ENCODE measurements around the gene PDCD1.

Gene PDCD1

DNA sequence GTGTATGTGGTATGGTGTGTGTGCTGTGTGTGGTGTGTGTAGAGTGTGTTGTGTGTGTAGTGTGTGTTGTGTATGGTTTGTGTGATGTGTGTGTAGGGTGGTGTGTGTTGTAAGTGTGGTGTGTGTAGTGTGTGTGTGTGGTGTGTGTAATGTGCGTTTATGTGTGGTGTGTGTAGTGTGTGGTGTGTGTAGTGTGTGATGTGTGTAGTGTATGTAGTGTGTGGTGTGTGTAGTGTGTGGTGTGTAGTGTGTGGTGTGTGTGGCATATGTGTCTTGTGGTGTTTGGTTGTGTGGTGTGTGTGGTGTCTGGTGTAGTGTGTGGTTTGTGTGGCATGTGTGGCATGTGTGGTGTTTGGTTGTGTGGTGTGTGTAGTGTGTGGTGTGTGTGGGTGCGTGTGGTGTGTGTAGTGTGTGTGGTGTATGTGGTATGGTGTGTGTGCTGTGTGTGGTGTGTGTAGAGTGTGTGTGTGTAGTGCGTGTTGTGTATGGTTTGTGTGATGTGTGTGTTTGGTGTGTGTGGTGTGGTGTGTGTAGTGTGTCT is 6.8 kb upstream of the PDCD1 start:
- no peak for DNase-seq

DNA sequence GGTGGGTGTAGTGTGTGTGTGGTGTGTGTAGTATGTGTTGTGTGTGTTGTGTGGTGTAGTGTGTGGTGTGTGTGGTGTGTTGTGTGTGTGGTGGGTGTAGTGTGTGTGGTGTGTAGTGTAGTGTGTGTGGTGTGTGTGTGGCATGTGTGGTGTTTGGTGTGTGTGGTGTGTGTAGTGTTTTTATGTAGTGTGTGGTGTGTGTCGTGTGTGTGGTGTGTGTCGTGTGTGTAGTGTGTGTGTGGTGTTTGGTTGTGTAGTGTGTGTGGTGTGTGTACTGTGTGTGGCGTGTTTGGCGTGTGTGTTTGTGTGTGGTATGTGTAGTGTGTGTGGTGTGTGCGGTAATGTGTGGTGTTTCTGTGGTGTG is 6.1 kb upstream of the PDCD1 start:
- DNase-seq = no peak

DNA sequence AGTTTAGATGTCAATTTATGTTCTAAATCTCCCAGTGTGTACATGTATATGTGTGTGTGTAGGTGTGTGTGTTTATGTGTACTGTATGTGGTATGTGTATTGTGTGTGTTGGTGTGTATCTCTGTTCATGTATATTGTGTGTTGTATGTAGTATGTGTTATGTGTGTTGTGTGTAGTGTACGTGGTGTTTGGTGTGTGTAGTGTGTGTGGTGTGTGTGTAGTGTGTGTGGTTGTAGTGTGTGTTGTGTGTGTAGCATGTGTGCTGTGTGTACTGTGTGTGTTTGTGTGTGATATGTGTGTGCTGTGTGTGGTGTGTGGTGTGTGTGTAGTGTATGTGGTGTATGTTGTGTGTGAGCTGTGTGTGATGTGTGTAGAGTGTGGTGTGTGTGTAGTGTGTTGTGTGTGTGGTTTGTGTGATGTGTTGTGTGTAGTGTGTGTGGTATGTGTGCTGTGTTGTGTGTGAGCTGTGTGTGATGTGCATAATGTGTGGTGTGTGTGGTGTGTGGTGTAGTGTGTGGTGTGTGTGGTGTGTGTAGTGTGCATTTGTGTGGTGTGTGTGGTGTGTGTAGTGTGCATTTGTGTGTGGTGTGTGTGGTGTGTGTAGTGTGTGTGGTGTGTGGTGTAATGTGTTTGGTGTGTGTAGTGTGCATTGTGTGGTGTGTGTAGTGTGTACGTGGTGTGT is 5.6 kb upstream of the PDCD1 start:
- DNase-seq = no peak

DNA sequence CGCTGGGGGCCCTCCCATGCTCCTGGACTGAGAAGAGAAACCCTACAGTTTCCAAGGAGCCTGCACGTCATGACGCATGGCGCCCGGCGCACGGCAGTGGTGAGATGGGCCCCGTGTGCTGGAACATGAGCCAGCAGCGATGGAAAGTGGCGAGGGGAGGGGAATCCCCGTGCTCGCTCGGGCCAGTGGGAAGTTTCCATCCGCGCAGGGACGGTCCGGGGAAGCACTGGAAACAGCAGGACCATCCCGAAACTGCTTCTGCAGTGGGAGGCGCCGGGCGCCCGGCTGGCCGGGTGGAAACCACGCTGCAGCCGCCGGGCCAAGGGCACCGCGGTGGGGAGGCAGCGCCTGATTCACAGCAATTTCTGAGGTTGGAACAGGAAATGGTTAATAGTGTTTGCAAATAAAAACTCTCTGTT is 4.9 kb upstream of the PDCD1 start:
- no peak for DNase-seq

DNA sequence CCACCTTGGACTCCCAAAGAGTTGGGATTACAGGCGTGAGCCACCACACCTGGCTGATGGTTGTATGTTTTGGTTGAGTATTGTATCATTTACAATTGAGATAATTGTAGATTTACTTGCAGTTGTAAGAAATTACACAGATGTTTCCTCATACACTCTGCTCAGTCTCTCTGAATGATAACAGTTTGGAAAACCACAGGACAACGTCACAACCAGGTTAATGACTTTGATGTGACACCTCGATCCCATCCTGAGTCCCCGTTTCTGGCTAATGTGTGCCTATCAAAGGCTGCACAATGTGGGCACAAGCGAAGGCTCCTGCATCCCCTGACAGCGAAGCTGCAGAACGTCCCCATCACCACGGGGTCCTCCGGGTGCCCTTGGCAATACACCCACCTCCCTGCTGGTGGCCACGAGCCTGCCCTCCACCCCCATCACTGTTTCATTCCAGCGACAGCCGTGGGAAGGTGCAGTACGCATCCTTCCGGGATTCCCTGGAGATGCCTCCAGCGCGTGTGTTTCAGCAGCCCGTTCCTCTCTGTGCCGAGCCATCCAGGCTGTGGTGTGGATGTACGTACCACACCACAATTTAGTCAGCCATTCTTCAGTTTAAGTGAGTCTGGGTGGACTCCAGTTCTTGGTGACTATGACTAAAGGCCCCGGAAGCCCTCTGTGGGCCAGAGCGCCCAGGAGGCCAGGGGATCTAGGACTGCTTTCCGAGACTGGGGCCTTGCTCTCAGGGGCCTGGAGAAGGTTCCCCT is 4.3 kb upstream of the PDCD1 start:
- no peak for DNase-seq

DNA sequence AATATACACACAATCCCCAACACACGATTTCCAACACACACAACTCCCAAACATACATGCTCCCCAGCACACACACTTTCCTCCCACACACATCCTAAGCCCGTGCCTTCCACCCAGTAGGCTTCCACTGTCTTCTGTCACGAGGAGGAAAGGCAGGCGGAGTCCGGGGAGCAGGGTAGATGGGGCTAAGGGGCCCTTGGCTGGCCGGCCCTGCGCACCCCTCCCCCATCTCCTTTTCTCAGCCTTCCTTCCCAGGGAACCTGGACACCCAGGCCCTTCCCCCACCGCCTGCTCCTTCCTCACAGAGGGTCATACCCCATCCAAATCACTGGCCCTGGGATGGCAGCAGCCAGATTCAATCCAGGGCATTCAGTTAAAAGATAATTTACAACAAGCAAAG is 3.4 kb upstream of the PDCD1 start:
- DNase-seq = no peak

DNA sequence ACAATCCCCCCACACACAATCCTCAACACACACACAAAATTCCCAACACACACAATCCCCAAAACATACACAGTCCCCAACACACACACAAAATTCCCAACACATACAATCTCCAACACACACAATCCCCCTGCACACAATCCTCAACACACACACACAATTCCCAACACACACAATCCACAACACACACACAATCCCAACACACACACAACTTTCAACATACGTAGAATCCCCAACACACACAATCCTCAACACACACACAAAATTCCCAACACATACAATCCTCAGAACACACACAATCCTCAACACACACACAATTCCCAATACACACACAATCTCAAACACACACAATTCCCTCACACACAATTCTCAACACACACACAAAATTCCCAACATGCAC is 2.6 kb upstream of the PDCD1 start:
- no peak for DNase-seq

DNA sequence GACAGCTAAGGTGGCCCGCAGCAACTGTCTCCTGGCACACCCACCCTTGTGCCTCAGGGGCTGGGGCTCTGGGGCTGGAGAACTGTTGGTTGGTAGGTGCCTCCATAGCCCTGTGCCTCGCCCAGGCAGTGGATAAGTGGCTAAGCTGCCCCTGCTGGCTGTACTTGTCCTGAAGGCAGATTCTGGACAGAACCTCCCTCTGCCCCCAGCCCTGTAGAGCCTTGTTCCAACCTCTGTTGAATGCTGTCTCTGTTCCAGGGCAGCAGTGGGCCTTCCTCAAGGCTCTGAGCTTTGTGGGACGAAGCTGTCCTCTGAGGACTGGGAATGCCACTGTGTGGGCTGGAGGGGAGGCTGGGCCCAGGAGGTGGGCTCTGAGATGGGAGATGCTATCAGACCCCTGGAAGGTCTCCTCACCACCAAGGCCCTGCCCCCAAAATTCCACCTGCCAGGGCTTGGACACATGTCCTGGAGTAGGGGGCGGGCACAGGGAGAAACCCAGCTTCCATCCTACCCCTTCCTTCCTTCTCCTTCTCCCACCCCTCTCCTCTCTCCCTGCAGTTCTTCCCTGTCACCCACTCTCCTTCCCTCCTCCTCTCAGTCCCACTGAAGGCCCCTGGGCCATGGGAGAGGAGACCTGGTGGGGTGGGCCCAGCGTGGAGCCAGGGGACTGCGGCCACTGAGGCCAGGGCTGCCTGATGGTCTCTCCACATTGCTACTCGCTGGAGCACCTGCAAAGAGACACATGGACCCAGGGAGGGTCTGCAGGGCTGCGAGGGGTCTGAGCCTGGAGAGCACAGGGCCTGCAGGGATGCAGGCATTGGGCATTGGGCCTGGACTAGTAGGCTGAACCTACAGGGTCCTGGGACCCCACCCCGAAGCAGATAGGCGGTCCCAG is 1.7 kb upstream of the PDCD1 start:
- DNase-seq = no peak

DNA sequence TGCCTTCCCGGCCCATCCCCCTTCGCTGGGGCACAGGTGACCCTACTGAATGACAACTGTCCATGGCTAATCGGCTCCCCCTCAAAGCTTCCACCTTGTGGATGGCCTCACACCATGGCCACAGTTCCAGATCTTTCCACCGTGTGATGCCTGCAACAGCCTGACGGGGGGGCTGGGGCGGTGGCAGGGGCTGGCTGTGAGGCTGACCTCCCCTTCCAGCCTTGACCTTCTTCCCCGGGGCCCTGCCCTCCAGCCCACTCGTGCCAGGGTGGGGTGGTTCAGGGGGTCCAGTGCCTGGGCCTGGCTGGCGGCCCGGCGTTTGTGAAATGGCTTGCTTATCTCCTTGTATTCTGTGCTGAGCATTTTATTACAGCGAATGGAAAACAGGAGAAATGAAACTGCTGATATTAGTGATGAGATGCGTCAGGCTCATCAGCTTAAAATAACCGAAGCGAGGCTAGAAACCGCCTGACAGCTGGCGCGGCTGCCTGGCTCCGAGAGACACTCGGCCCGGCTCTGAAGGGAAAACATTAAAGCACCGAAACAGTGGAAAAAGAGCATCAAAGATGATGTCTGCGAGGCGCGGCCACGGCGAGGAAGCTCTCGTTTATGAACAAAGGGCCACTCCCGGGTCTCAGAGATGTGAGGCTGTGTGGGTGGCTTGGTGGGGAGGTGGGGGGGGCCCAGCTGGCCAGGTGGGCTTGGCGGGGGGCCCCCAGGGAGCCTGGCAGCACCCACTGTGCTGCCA is 916 bp upstream of the PDCD1 start:
- no peak for DNase-seq

DNA sequence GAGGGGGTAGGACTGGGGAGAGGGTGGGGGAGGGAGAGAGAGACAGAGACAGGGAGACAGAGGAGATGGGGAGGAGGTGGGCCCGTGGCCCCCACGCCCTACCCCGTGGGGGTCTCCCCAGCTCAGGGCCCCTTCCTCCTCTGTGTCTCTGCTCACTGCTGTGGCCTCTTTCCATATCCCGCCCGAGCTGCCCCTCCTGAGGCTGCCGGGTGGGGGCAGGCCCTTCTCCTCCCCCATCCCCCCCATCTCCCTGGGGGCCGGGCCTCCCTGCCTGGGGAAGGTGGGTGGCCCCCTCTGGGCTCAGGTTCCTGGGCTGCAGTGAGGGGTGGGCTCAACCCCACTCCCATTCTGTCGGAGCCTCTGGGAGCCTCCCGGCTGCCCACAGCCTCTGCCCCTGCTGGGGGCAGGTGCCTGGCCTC is 332 bp upstream of the PDCD1 start:
- DNase-seq = no peak

DNA sequence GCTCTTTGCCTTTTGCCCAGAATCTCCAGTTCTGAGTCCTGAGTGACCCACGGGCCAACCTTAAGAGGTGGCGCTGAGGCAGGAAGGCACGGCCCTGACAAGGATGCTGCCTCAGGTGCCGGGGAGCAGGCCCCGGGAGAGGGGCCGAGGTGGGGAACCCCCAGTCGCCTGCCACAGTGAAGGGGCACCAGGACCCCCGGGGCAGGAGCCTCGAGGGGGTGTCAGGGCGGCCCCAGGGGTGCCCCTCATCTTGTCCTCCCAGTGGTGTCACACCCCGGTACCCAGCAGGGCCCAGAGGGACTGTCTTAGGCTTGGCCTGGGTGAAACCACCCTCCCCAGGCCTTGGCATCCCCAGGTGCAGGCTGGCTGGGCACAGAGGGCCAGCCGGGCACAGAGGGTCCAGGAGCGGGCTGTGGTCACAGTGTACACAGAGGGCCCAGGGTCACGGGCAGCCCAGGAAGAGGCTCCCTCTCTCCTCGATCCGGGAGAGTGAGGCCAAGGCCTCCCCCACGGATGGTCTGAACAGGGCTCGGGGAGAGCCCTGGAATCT is 1.0 kb downstream of the PDCD1 start:
- no peak for DNase-seq

DNA sequence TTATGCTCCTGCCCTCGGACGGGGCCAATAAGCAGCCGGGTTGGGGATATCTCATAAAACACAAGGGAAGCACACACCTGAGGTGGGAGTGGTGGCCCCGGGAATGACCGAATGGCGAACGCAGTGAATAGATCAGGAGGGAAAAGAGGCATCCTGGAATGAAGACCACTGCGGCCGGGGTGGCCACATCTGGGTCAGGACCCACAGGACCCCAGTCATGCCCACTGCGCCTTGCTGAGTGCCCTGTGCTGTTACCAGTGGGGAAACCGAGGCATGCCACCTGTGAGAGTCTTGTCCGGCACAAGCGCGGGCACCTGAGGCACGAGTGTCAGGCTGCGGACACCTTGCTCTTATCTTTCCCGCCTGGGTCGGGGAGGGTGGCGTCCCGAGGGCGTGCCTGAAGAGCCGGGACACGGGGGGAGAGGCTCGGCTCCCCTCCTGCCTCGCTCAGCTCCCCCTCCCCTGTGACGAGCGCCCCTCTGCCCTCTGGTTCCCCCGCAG is 1.6 kb downstream of the PDCD1 start:
- DNase-seq = no peak

DNA sequence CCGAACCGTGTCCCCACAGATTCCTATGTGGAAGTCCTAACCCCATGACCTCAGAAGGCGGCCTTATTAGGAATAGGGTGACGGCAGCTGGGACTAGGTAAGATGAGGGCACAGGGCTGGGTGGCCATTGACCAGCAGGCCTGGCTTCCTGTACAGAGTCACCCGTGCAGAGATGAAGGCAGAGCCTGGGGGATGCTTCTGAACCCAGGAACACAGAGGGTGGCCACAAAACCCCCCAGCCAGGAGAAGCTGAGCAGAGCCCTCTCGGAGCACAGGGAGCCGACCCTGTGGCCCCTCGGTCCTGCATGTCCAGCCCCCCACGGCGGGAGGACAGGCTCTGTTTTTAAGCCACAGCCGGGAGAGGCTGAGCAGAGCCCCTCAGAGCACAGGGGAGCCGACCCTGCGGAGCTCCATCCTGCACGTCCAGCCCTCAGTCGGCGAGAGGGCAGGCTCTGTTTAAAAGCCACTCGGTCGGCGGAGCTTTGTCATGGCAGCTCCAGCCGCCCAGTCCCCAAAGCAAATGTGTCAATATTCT is 2.7 kb downstream of the PDCD1 start:
- DNase-seq = no peak

DNA sequence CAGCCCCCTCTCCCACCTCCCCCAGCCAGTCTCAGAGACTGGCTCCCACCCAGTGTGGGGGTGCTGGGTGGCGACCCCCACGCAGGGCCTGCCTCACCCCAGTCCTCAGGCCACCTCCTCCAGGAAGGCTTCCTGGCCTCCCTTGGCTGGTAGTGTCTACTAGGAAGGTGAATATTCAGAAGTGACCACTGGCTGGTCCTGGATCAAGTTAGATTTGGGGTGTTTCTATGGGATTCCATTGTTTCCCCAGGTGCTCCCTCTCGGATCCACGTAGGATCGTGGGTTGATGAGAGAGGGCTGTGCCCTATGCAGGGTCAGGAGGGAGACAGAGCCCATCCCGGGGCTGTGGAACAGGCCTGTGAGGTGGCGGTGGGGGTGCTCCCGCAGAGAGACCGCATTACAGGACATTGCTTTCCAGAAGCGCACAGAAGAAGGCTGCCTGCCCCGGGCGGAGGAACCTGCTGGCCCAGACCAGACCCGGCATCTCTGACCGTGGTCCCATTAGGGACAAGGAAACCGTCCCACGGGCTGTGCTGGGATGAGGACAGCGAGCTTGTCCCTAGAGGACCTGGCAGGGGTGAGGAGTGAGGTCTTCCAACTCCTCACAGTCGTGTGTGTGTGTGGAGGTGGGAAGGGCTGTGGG is 3.3 kb downstream of the PDCD1 start:
- no peak for DNase-seq

DNA sequence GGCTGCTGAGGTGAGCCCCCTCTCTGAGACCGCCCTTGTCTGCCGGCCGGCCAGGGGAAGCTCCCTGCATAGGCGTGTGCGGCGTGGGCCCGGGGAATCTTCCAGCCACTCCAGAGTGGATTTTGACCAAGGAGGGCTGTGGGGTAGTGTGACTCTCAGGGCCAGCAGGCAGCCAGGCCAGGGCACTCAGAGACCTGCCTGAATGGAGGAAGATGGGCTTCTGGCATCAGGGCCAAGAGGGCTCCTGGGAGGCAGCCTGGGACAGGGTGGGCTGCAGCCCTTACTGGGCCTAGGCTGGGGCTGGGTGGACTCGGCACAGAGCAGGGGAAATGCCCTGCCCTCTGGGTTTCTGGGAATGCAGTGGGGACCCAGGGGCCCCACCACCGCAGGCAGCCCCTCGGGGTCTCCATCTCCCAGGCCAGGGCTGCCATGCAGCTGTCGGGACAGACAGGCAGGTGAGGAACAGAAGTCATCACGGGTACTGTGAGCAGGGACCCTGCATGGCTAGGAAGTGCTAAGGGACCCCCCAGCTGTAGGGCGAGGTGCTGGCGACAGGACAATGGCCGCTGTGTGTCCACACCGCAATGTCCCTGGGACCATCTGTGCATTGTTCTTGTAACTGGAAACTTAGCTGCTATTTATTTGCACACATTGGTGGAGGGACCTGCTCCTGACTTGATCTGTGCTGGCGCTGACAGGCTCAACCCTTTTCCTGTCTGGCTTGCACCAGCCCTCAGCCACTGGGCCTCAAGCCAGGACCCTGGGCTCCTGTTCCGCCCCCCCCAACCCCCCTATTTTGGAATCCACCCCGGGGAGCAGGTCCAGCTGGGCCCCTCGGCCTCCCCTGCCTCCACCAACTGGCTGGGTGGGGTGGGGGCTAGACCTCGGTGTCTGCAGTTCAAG is 4.1 kb downstream of the PDCD1 start:
- no peak for DNase-seq

DNA sequence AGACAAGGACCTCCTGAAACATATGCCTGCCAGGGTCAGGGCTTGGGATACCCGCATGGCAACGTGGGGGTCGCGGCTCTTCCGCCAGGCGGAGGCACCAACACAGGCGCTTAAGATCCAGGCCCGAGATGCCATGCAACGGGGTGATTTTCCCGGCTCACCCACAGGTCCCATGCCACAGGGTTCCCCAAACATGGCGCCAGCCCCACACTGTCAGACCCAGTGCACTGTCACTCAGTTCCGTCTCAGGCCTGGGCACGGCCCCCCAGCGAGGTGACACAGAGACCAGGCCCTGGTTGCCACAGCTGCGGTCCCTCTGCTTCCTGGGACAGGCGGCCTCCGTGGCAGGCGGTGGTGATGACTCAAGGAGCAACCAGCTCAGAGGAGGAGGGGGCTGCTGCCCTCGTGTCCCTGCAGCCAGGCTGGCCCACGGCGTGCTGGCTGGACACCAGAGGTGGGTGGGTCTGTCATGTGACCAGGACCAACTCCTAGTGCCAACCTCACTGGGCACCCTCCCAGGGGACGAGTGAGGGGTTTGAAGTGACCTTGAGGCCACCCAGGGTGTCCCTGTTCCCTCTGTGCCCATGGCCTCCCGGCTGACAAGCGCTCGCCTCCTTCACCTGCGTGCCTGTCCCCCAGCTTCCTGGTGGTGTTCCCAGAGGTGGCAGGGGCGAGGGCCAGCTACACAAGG is 4.9 kb downstream of the PDCD1 start:
- DNase-seq = peak in 1 of 14 donors; percentile 49

DNA sequence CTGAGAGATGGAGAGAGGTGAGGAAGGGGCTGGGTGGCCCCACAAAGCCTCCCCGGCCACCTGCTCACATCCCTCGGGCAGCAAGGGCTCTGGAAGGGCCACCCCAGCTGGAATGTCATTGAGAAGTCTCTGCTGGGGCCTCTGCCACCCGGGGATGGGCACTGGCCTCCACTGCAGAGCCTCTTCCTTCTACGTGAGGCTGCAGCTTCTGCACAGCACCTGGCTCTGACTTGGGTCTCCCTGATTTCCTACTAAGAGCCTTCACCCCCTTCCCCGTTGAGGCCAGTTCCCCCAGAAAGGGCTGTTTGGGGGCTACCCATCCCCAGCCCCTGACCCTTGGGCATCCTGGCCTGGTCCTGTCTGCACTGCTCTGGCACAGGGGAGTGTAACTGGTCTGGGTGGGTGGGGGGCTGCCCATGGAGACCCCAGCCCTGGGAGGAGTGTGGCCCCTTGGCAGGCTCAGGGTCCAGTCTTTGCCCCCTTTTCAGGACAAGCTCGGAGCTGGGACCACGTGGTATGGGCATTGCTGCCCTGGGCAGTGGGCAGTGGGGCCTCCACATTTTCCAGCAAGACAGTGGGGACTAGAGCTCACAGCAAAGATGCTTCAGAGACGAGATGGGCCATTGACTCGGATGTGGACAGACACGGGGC is 5.6 kb downstream of the PDCD1 start:
- no peak for DNase-seq

DNA sequence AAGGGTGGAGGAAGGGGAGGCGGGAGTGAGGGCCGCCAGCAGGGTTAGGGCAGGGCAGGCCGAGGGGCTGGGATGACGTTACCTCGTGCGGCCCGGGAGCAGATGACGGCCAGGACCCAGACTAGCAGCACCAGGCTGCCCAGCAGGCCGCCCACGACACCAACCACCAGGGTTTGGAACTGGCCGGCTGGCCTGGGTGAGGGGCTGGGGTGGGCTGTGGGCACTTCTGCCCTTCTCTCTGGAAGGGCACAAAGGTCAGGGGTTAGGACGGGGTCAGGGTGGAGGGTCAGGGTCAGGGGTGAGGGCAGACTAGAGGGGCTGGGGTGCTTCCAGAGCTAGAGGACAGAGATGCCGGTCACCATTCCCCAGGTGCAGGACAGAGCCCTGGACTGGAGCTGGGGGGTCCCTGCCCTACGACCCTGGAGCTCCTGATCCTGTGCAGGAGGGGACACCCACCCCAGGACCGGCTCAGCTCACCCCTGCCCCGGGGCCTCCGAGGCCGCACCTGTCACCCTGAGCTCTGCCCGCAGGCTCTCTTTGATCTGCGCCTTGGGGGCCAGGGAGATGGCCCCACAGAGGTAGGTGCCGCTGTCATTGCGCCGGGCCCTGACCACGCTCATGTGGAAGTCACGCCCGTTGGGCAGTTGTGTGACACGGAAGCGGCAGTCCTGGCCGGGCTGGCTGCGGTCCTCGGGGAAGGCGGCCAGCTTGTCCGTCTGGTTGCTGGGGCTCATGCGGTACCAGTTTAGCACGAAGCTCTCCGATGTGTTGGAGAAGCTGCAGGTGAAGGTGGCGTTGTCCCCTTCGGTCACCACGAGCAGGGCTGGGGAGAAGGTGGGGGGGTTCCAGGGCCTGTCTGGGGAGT is 6.3 kb downstream of the PDCD1 start:
- no peak for DNase-seq
